GM10266 (cell line): Measurements from ENCODE around the gene C19orf47.

Experiments
- DNase-seq: peaks from one replicate; pipeline ENCODE4 v3.0.0; 2012; ENCODE audit errors: extremely low spot score
- CTCF ChIP-seq: IDR thresholded peaks from 2 replicates; pipeline ENCODE4 v1.5.1; 2012; ENCODE audit warnings: mild to moderate bottlenecking, low read depth; ENCODE audit not compliant: control insufficient read depth, insufficient read depth; ENCODE audit errors: missing control alignments

Gene C19orf47

GRCh38 chr19:40274585-40275544, 73.3 kb downstream of the C19orf47 start:
- no peak for TF ChIP-seq CTCF
- DNase-seq: peak; percentile 58

- TF ChIP-seq CTCF: no peak
- no peak for DNase-seq
These were observed 74.5 kb downstream of the C19orf47 start for GRCh38 chr19:40273469-40274360.

GRCh38 chr19:40272261-40272660, 75.9 kb downstream of the C19orf47 start:
- no peak for TF ChIP-seq CTCF
- no peak for DNase-seq

- DNase-seq: no peak
- no peak for TF ChIP-seq CTCF
These were observed 76.5 kb downstream of the C19orf47 start for GRCh38 chr19:40271706-40272105.

GRCh38 chr19:40270362-40271089, 77.7 kb downstream of the C19orf47 start:
- no peak for TF ChIP-seq CTCF
- no peak for DNase-seq
